GM21526 (cell line): ENCODE measurements around the gene ATOH1.

ENCODE experiments used
- ATAC-seq: cut with Tn5 transposase; IDR thresholded peaks from one replicate; pipeline ENCODE4 v1.9.1; 2021; ENCODE audit warnings: moderate library complexity; ENCODE audit not compliant: unreplicated experiment, low FRiP score

Gene ATOH1, protein sequence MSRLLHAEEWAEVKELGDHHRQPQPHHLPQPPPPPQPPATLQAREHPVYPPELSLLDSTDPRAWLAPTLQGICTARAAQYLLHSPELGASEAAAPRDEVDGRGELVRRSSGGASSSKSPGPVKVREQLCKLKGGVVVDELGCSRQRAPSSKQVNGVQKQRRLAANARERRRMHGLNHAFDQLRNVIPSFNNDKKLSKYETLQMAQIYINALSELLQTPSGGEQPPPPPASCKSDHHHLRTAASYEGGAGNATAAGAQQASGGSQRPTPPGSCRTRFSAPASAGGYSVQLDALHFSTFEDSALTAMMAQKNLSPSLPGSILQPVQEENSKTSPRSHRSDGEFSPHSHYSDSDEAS

DNA sequence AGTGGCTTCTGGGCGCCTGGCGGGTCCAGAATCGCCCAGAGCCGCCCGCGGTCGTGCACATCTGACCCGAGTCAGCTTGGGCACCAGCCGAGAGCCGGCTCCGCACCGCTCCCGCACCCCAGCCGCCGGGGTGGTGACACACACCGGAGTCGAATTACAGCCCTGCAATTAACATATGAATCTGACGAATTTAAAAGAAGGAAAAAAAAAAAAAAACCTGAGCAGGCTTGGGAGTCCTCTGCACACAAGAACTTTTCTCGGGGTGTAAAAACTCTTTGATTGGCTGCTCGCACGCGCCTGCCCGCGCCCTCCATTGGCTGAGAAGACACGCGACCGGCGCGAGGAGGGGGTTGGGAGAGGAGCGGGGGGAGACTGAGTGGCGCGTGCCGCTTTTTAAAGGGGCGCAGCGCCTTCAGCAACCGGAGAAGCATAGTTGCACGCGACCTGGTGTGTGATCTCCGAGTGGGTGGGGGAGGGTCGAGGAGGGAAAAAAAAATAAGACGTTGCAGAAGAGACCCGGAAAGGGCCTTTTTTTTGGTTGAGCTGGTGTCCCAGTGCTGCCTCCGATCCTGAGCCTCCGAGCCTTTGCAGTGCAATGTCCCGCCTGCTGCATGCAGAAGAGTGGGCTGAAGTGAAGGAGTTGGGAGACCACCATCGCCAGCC is at the start of gene ATOH1:
Gene ATOH1 (plus strand): TSS at position 422 of the 663 bp plus-strand sequence. CDS start 174 bp downstream, at position 596.
- ATAC-seq = no peak

DNA sequence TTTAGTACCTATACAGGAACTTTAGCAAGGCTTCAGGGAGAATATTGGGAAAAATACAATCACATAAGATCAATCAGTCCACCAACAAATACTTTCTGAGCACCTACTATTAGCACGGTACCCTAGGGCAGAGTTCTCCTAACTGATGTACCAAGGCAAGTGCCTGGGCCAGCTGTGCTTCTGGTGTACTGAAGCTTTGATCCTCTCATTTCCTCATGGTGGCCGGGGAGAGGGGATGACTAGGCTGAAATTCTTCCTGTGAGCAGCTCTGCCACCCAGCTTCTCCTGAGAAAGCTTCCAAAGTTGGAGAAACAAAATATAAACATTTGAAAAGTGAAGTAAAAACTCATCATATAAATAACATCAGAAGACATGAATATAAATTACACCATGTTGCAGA is 49.3 kb upstream of the ATOH1 start:
- no peak for ATAC-seq

DNA sequence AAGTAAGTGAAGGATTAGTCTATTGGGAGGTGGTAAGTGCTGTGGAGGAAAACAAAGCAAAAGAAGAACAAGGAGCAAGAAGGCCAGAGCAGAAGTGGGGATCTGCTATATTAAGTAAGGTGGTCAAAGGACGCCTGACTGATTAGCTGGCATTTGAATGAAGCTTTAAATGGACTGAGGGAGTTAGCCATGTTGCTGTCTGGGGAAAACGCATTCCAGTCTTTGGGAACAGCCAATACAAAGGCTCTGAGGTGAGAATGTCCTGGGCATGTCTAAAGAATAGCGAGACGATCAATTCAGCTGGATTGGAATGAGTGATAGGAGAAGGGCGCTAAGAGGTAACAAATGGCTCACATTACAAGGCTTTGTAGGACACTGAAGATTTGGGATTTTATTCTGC is 48.5 kb upstream of the ATOH1 start:
- ATAC-seq = no peak

DNA sequence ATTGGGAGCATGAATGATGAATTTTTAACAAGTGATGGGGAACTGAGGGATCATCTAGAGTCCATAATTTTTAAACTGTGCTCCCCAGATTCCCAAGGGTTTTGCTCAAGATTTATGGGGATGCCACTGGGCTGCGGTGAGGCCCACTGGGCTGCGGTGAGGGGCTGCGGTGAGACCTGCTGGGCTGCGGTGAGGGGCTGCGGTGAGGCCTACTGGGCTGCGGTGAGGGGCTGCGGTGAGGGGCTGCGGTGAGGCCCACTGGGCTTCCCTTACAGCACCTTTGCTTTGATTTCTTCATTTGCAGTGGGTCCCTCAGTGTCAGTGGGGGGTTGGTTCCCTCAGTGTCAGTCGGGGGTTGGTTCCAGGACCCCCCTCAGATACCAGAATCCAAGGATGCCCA is 47.4 kb upstream of the ATOH1 start:
- no peak for ATAC-seq

DNA sequence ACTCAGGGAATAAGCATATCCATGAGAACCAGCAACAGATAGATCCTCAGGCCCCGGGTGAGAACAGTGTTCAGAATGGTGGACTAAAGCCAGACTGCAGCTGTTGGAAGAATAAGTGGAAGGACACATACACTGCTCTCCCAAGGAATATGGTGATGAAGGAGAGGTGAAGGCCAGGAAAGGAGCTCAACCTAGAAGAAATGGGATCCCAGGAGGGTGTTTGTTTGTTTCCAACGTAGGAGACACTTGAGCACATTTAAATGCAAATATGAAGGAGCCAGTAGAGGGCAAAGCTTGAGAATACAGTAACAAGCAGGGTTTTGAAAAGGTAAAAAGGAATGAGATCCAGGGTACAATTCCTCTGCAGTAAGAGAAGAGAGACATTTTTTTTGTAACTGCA is 42.4 kb upstream of the ATOH1 start:
- ATAC-seq = no peak

DNA sequence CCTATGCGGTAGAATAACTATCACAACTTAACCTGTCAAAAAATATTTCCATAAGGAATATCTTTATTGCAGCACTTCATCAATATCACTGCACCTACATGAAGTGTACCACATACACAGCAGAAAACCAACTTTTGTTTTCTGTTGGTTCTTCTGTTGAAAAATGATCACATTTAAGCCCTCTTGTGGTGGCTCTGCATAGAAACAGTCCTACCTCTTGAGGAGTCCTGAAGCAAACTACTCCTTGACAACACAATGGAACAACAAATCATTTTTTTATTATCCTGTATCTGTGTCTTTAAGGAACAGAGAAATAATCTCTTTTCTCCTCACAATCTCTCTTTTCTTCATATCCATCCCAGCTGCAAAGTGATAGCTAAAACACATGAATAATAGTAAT is 39.8 kb upstream of the ATOH1 start:
- ATAC-seq = no peak

DNA sequence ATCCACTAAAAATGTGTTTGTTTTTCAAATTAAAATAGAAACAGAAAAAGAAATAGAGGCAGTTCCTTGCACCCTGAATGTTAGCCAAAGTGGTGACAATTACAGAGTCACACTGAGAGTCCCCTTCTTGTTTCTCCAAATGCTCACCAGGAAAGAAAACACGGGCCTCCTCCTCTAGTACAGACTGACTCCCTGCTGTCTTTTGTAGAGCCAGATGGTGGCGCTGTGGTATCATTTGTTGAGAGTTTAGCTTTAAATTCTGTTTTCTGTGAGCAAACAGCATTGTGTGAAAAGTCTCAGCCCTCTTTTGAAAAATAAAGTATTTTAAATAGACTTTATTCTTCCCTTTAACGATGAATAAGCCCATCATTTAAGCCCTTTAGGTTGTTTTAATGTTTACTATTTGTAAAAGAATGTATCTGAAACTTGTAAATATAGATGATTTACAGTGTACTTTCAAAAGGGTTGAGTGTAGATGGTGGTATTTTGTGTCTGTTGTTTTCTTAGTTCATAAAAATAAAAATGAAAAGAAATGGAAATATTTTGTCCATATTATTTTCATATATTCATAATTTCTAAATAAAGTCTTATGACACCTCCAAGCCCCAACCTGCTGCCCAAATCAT is 36.9 kb upstream of the ATOH1 start:
- ATAC-seq = peak; percentile 83

DNA sequence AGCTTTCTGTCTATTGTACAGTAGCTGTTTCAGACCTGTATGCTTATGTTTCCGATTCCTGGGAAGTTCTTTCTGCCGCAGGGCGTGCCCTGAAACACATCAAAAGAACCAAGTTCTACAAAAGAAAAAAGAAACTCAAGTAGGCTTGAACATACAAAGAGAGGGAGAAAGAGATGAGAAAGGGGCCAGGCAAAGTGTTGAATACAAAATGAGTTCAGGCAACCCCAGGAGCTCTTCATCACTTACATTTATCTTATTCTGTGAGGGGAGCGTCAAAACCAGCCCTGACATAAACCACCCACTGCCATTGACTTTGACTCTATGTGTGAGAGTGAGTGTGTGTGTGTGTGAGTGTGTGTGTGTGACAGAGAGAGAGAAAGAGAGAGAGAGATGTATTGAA is 26.5 kb upstream of the ATOH1 start:
- no peak for ATAC-seq

DNA sequence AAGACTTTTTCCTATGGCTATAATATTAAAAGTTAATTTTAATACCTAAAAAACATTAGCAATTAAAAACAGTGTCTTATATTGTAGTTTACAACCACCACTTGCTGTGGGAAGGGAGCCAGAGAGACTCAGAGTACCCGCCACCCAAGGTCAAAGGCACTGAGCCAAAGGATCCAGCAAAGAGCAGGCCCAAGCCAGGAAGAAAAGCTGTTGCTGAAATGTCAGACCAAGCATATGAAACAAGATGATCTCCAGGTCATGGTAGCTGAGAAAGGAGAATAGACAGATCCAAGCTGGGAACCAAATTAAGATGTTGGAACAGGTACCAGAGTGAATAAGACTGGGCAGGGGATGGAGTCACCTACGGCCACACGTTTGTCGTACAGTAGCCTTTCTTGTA is 18.8 kb upstream of the ATOH1 start:
- no peak for ATAC-seq

DNA sequence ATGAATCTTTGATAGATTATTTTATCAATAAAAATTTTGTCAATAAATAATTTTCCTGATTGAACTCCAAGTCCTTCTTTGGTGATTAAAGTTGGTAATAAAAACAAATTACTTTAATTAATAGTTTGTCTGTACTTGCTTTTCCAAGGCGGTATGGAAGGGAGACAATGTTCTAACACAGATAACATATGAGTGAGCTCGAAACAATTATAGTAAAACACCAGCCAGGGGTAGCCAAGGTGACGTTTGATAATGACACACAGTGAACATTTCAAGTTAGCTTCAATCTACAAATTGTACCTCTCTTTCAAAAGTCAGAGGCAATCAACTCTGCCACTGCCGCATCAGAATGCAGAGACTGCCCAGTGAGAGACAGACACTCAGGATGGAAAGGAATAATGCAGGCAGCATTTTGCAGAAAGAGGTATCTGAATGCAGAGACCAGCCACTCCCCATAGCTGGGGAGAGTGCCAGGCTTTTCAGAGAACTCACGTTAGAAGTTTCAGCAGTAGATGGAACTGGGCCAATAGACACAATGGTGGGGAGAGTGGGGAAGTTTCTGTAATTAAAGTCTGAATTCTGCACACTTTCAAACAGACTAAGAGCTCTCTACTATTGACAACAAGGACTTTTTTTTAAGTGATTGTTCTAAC is 18.1 kb upstream of the ATOH1 start:
- ATAC-seq = no peak

DNA sequence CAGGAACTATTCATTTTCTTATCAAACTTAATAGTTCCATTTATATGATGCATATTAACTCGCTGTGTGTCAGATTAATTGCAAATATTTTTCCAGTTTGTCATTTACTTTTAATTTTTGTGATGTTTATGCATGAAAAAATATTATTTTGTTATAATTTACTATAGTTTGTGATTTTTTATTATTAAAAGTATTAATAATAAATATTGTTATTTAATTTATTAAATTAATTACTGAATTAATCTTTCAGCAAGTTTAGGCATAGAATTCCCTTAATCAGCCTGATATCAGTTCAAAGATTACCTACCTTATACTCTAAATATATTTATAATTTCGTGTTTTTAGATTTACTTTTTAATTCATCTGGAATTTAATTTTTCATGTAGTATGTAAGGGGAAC is 15.5 kb upstream of the ATOH1 start:
- ATAC-seq = no peak

DNA sequence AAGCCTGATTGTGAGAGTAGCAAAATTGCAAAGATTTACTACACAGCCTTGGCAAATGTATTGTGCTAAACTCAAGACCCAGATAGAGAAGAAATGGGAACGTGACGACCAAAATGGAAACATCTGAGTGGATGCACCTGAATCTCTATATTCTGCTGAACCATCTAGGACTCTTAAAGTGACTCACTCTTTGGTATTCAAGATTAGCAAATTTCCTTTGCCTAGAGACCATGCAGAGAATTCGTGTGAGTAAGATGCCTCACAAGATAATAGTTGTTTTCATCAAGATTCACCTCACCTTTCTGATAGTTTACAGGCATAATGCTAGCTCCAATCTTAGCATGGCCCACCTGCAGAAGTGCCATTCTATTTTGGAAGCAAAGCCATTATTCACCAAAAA is 14.4 kb upstream of the ATOH1 start:
- no peak for ATAC-seq

DNA sequence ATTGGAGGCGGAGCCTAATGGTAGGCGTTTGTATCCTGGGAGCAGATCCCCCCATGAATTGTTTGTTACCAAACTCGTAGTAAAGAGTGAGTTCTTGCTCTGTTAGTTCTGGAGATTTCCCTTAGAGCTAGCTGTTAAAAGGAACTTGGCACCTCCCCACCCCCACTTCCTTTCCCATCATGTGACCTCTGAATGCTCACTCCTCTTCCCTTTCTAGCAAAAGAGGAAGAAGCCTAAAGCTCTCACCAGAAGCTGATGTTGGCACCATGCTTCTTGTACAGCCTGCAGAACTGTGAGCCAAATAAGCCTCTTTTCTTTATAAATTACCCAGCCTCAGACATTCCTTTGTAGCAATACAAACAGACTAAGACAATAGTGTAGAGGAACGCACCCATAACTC is 13.8 kb upstream of the ATOH1 start:
- no peak for ATAC-seq

DNA sequence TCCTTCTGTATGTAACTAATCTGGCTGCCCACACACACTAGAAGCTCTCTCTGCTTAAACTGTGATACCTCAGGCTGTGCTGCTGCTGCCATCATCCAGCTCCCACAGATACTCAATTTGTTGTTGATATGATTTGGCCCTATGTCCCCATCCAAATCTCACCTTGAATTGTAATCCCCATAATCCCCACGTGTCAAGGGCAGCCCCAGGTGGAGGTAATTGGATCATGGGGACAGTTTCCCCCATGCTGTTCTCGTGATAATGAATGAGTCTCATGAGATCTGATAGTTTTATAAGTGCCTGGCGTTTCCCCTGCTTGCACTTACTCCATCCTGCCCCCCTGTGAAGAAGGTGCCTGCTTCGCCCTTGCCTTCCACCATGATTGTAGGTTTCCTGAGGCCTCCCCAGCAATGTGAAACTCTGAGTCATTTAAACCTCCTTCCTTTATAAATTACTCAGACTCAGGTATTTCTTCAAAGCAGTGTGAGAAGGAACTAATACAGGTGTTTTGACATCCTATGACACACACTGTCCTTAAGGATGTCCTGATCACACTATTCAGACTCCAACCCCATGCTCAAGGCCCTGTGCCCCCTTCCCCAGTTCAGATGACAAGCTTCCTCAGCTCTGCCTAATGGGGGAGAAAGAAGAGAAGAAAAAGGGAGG is 2.9 kb upstream of the ATOH1 start:
- ATAC-seq = no peak

DNA sequence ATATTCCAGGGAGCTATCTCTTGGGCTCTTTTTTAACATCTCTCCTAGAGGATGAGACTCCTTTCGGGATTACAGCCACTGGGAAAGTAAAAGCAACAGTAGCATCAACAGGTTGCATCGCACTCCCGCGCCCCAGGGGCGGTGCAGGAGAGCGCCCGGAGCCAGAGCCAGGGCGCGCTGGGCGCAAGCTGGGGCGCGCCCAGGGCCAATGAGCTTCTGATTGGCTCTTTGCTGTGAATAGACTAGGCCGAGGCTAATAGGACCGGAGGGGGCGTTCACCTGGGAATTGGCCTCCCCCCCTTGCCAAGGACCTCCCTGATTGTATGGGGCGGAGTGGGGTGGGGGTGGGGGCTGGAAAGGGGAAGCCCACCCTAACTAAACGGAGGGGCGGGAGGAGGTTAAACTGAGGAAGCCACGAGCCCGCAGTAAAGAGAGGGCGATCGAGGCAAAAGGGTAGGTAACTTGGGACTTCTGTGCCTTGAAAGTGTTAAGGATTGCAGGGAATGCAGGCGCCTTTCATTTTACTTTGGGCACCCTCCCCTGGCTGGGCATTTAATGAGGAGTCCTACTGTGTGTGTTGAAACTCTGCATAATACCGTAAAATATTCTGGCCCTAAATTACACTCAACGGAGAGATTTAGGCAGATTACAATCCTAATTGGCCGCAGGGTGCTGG is 1.1 kb upstream of the ATOH1 start:
- no peak for ATAC-seq

DNA sequence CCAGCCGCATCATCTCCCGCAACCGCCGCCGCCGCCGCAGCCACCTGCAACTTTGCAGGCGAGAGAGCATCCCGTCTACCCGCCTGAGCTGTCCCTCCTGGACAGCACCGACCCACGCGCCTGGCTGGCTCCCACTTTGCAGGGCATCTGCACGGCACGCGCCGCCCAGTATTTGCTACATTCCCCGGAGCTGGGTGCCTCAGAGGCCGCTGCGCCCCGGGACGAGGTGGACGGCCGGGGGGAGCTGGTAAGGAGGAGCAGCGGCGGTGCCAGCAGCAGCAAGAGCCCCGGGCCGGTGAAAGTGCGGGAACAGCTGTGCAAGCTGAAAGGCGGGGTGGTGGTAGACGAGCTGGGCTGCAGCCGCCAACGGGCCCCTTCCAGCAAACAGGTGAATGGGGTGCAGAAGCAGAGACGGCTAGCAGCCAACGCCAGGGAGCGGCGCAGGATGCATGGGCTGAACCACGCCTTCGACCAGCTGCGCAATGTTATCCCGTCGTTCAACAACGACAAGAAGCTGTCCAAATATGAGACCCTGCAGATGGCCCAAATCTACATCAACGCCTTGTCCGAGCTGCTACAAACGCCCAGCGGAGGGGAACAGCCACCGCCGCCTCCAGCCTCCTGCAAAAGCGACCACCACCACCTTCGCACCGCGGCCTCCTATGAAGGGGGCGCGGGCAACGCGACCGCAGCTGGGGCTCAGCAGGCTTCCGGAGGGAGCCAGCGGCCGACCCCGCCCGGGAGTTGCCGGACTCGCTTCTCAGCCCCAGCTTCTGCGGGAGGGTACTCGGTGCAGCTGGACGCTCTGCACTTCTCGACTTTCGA is 654 bp downstream of the ATOH1 start:
- ATAC-seq = no peak

DNA sequence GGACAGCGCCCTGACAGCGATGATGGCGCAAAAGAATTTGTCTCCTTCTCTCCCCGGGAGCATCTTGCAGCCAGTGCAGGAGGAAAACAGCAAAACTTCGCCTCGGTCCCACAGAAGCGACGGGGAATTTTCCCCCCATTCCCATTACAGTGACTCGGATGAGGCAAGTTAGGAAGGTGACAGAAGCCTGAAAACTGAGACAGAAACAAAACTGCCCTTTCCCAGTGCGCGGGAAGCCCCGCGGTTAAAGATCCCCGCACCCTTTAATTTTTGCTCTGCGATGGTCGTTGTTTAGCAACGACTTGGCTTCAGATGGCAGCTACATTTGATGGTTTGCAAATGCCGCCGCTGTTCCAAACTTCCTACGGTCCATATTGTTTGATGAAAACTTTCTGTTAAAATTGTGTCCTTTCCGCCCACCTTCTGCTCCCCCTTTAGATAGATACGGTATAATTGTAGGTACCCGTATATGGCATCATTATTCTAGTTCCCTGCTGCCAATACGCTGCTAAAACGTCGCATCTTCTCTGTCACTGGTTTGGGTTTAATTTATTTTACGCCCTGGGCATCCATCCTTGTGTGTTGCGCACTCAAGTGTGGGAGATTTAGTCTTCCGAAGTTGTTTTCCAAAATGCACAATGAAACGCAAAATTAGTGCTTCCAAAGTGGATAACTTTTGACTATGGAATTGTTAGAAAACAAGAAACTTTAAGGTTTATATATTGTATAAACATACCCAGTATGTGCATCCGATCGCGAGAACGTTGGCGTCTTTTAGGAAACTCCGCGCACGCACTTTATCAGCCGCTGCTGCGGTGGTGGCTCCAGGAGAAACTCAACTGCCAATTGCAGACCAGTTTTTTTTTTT is 1.5 kb downstream of the ATOH1 start:
- ATAC-seq = no peak

DNA sequence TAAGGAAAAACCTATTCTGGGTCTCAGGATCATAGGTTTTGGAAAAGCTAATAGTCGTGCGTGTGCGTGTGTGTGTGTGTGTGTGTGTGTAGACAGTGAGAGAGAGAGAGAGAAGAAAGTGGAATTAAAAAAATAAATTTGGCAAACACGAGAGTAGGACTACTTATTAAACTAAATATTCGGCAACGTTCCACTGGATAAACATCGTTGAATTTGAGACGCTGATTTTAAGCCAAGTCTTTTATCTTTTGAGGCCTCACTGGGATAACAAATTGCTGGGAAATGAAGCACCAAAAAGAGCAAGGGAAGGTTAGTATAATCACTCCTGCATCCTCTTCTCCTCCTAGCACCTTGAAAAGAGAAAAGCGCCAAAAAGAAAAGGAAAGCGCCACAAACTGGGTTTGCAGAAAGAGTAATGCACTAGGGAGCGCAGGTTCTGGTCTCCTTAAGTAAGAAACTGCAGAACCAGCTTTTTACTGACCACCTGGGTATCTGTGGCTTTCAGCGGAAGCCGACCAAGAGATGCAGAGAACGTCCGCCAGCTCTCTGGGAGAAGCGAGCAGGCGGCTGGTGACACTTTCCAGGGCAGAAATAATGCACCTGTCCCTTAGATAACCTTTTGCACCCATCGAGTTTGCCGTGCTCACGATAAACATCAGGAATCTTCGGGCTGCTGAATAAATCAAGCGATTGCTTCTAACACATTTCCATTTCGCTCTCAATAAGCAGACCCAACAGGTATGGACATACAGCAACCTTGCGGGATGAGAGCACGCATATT is 3.4 kb downstream of the ATOH1 start:
- no peak for ATAC-seq
